ENCODE results near the gene CKAP4.

CKAP4 gene

GRCh38 chr12:106239241-106239950 lies 8.4 kb downstream of the CKAP4 start:
- DNase-seq (ENCODE audit: low spot score): no peak

GRCh38 chr12:106238146-106238545 lies 9.7 kb downstream of the CKAP4 start:
- no peak for DNase-seq (ENCODE audit: low spot score)

DNA sequence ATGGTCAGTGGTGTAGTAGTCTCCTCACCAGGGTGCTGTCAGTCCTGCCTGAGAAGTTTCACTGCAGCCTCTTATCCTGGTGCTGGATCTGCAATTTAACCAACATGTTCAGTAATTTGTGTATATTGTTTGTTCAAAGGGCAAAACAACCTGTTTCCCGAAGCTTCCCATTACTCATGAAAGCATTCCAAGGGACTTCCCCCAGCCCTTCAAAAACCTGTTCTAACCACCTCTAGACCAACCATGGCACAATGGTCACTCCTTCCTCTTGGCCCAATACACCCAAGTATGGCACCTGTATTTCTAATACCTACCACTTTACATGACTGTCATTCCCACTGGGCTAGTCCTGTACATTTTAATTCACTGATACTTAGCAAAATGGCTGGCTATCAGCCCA lies 12.1 kb downstream of the CKAP4 start:
- no peak for DNase-seq (ENCODE audit: low spot score)

DNA sequence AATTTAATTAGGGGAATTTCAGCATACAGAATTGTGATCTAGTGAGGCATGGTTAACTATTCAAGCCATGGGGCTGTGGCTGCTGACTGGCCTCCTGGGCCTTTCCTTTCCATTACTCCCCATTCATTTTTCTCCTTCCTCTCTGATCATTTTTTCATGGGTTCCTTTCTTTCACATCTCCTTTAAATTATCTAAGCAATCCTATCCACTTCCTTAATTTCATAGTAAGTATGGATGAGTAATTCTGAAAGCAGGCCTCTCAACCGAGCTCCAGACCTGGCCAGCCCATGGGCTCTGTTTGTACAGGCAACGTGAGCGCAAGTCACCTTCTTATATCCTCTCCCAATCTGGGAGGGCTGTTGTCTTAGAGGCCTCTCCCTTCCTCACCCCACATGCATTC lies 13.4 kb downstream of the CKAP4 start:
- DNase-seq (ENCODE audit: low spot score): no peak

DNA sequence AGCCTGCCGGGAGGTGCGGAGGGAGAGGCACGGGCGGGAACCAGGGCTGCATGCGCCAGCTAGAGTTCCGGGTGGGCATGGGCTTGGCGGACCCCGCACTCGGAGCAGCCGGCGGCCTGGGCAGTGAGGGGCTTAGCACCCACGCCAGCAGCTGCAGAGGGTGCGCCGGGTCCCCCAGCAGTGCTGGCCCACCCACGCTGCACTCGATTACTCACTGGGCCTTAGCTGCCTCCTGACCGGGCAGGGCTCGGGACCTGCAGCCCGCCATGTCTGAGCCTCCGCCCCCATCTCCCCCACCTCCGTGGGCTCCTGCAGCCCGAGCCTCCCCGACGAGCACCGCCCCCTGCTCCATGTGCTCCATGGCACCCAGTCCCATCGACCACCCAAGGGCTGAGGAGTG lies 14.8 kb downstream of the CKAP4 start:
- no peak for DNase-seq (ENCODE audit: low spot score)

DNA sequence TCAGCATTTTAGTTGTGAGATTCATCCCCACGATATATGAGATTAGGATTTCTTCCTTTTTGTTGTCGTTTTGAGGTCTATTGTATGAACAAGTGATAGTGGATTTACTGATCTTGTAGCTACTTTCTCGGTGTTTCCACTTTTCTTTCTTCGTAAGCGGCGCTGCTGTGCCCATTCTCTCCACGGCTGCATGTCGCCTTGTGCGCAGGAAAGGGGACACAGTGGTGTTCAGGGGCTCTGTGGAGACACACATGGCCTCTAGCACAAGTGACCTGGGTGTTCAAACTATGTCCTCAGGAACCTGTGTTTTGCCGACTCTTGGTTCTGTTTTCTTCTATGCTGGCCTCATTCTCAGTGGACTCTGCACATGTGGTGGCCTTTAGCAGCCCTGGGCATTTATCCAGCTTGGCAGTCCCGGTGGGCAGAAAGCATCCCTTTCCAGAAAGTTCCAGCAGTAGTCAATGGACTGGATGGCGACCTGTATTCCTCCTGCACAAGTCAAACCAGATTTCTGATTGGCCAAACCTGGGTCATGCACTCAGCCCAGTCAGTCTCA lies 18.7 kb downstream of the CKAP4 start:
- no peak for DNase-seq (ENCODE audit: low spot score)

DNA sequence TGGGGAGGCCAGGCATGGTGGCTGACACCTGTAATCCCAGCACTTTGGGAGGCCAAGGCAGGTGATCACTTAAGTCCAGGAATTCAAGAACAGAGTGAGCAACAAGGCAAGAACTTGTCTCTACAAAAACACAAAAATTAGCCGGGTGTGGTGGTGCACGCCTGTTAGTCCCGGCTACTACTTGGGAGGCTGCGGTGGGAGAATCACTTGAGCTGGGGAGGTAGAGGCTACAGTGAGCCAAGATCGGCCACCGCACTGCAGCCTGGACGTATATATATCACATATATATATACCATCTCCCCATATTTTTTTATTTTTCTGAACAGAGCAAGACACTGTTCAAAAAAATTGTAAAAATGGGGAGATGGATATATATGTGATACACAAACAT lies 19.5 kb downstream of the CKAP4 start:
- no peak for DNase-seq (ENCODE audit: low spot score)

- no peak for DNase-seq (ENCODE audit: low spot score)
Observed at GRCh38 chr12:106227641-106228319, 20.0 kb downstream of the CKAP4 start.

DNA sequence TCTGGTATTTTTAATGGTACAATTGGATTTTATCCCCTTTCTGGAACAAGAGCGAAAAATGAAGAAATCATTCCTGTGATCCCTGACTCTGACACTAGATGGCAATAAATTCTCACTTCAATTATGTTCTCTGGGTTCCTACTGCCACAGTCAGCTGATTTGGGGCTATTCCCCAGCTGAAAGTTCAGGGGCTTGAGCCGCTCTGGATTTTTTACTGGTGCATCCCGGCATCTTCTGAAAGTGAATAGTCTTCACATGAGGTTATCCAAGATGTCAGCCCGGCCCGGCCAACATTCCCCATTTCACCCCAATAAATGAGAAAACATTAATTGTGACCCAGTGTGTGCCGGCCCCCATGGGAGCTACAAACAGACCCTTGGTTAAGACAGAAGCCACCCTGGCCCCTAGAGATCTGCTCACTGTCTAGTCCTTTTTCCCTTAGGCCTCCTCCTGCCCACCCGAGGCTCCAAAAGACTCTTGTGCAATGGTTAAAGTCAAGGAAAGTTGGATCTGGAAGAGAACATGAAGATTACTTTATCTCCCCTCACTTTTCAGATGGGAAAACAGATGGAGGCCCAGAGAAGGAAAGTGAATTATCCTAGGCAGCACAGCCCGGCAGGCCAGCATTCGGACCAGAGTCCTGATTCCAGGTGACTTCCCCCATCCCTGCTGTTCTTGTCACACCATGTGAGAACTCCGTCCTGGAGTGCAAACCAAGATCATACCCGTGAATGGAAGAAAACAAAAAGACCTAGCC lies 20.8 kb downstream of the CKAP4 start:
- DNase-seq (ENCODE audit: low spot score): peak; percentile 80

DNA sequence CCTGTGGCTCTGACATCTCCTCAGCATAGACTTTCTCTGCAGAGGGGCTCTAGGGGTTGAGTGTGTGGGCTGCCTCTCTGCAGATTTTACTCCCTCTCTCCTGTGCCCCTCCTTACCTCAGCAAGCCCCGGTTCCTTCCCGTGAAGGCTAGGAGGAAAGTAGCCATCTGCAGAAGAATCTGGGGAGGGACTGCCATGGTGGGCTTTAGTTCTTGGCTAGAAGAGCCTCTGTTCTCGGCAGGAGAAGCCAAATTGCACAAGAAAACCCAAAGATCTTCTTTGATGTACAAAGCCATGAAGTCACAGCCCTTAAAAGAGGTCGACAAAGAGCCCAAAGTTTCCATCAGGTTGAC lies 23.5 kb downstream of the CKAP4 start:
- DNase-seq (ENCODE audit: low spot score): no peak

- DNase-seq (ENCODE audit: low spot score): peak; percentile 89
Observed at GRCh38 chr12:106223485-106224354, 24.1 kb downstream of the CKAP4 start.

GRCh38 chr12:106220536-106220935 lies 27.3 kb downstream of the CKAP4 start:
- no peak for DNase-seq (ENCODE audit: low spot score)

DNA sequence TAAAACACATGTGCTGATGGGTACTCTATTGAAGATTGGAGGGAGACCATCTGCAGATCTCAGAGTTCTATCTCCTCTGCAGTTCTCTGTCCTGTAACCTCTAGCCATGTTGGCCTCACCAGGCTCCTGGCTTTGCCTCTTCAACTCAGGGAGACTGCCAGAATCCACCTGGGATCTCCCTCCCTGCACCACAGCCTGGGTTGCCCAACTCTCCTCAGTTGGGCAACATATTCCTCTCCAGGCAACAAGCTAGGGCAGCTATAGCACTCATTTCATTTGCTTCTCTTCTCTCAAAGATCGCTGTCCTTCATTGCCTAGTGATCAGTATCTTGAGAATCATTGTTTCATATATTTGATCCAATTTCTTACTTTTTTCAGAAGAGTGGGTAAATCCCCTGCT lies 28.8 kb downstream of the CKAP4 start:
- no peak for DNase-seq (ENCODE audit: low spot score)

GRCh38 chr12:106217706-106218105 lies 30.1 kb downstream of the CKAP4 start:
- DNase-seq (ENCODE audit: low spot score): no peak

GRCh38 chr12:106214571-106214970 lies 33.2 kb downstream of the CKAP4 start:
- DNase-seq (ENCODE audit: low spot score): no peak

DNA sequence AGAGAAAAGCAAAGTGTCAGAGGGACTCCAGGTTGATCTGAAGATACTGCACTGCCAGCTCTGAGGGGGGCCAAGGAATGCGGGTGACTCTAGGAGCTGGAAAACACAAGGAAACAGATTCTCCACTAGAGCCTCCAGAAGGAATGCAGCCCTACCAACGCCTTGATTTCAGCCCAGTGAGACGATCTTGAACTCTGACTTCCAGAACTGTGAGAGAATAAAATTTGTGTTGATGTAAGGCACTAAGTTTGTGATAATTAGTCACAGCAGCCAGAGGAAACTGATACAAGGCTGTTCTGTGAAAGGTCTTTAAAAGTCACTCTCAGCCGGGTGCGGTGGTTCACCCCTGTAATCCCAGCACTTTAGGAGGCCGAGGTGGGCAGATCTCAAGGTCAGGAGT lies 34.2 kb downstream of the CKAP4 start:
- peak; percentile 23 for DNase-seq (ENCODE audit: low spot score)

DNA sequence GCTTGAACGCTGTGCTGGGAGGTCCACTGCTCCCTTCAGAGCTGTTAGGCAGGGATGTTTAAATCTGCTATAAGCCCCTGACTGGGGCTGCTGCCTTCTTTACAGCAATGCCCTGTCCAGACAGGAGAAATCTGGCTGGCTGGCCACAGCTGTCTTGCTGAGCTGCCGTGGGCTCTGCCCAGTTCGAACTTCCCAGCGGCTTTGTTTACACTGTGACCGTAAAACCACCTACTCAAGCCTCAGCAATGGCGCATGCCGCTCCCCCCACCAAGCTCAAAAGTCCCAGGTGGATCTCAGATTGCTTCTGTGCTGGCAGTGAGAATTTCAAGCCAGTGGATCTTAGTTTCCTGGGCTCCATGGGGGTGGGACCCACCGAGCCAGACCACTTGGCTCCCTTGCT lies 35.8 kb downstream of the CKAP4 start:
- DNase-seq (ENCODE audit: low spot score): no peak

DNA sequence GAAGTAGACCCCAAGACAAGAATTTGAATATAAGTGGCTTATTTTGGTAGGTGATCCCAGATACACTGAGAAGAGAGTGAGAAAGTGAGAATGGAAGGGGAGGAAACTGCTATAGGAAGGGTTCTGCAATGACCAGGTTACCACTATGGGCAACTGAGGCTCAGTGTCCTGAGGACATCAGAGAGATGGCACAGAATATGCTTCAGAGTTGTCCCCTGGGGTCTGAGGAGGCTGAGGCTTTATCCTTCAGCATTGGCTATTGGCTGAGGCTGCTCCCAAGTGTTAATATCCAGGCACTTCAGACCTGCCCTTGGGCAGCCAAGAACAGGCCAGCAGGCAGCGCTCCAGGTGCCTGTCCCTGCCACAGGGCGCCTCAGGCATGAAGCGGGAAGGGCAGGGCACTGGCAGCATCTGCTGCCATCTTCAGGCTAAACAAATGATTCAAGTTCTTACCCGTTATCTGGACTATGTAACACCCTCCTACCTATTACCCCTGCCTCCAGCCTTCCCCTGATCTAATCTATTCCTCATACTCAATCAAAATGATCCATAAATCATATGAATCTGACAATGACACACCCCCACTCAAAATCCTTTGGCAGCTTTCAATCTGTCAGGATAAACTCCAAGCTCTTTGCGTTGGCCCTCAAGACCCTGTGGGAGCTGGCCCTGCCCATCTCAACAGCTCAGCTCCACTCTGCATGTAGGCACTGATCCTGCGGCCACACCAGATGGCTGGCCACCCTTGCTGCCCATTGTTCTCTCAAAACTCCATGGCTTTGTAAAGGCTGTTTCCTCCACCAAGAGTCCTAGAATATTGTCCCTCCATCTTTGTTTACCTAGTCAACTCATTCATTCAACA lies 42.4 kb downstream of the CKAP4 start:
- no peak for DNase-seq (ENCODE audit: low spot score)

DNA sequence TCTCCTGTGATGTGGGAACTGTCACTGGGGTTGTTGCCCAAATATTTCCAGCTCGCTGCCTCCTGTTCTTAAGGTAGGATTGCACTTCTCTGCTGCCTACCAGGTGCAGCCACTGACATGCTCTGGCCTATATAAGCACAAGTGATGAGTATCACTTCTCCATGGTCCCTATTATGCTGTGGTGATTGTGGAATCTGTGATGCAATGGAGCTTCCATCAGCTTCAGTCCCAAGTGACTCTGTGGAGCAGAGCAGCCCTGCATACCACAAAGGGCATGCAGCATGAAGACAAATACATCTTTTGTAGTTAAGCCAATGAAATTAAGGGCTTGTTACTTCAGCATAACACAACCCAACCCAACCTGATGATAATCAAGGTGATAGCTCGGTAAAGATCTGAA lies 43.5 kb downstream of the CKAP4 start:
- no peak for DNase-seq (ENCODE audit: low spot score)

DNA sequence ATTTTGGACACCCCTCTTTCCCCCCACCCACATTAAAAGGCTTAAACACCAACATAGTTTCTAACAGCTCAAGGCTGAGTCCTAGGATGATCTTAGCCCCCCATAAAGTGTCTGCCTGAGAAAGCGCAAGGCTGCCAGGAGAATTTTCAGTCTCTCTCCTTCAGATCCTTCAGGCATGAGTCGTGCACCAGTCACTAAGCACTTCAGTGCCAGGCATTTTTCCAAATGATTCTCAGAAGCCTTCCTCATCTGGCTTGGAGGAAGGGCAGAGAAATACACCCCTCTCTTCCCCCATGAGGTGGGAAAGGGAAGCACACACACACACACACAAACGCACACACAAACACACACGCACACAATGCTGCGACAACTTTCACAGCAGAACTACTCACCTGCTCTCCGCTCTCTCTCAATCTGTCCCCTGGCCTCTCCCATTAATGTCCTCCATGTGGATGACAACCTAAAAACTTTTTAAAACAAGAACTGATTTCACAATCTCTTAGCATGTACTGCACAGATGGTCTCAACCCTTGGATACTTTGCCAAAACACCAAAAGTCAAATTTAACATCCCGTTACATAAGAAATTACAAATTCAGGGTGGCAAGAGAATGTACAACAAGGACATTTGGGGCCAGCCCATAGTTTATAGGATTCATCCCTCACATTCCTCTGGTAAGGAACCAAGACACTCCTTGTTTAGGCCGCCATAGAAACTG lies 49.8 kb downstream of the CKAP4 start:
- no peak for DNase-seq (ENCODE audit: low spot score)

All from iPS-NIHi11 (cell line).